ENCODE data around the gene SNAP23. TPM values are rescaled to one million over a fixed set of nuclear protein-coding genes. Genes with fewer than 3 reads are reported as not detected.

The SNAP23 gene
- 100 to 1,000 TPM in 1 of 2 donors, 10 to 100 TPM in 1; 94.3 to 103 TPM for total RNA-seq

GRCh38 chr15:42495361-42496212 is at the start of gene SNAP23:
Gene SNAP23 (plus strand): TSS chr15:42495634. CDS start chr15:42511847, 16,213 bp downstream.

DNA sequence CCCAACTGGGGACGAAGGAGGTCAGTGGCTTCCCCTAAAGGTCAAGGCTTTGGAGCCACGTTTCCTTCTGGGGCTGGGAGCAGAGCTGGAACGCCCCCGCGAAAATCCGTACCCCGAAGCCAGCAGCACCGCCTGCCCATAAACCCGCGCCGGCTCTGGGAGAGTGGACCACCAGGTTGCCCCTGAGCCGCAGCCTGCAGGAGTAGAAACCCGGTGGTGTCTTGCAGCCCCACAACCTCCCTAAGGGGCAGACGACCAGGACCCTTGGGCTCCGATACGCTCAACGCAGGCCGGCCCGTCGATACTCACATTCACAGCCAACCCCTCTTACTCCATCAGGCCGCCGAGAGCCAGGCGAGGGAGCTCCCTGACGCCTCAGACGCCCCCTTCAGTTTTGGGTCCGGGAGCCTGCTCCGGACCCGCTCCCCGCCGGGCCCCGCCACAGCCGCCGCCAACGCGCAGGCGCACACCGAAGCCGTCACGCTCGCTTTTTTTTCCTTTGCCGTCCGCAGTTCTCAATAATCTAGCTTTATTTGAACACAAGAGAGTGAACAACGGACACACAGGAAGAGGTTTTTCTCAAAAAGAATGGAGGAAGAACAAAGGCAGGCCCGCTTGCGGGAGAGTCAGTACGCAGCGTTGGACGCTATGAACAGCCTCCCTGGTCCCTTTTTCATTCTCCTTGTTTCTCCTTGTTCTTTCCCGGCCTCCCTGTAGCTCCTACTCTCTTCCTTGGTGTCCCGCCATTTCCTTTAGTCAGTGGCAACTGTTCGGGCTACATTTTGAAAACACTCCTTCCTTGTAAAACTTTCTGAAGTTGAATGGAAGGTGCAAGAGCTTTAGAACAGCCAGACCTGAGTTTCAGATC is 4.5 kb upstream of the SNAP23 start, which contains the start of gene ZNF106:
Gene ZNF106 (minus strand): TSS at position 471 of the 868 bp plus-strand sequence. CDS start 18,852 bp downstream, outside the sequence.

GRCh38 chr15:42548249-42549031 is 53.0 kb downstream of the SNAP23 start, which contains the start of the genes HAUS2 and LRRC57:
Gene HAUS2 (plus strand): TSS chr15:42548838. CDS start chr15:42548873, 35 bp downstream.
Gene LRRC57 (minus strand): TSS chr15:42548793. CDS start chr15:42548434, 359 bp downstream.

DNA sequence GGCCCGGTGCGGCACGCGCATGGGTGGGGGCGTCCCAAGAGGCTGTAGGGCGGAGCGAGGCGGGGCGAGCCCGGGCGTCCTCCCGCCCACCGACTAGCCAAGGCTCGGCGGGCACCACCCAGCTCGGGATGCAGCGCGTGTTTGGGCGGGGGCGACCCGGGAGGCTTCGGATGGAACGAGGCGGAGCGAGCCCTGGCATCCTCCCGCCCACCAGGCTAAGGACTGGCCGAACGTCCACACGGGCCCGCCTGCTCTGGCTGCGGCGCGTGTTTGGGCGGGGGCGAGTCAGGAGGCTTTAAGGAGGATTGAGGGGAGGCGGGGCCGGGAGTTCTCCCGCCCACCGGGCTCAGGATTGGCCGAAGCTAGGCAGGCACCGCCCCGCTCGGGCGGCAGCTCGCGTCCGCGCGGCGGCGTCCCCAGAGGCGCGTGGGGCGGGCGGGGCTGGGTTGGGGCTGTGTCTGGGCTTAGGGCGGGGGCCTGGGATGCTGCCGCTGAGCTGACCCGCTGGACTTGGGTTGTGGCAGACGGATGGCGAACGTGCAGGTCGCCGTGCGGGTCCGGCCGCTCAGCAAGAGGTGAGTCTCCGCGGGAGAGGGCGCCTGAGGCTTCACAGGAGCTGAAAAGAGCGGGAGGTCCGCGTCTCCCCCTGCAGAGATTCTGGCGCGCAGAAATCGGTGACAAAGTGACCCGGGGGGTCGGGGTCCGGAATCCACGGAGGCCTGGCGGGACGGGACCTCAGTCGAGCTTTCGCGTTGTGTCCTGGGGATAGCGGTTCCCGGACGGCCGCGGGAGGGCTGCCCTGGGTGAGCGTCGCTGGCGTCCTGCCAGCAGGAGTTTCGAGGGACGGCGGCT is 80.0 kb downstream of the SNAP23 start, which contains the start of gene STARD9:
Gene STARD9 (plus strand): TSS at position 419 of the 852 bp plus-strand sequence. CDS start 110 bp downstream, at position 529.

Other genes with a start within 250 kb of the SNAP23 start
- gene GANC, start 222.4 kb upstream of the SNAP23 start, total RNA-seq: 10 to 100 TPM; 38.9 to 42.3 TPM
- 10 to 100 TPM; 83.3 to 94.3 TPM for gene TMEM87A, start 222.2 kb upstream of the SNAP23 start, total RNA-seq
- gene CAPN3, start 136.1 kb upstream of the SNAP23 start, total RNA-seq: 100 to 1,000 TPM; 430 to 720 TPM
- 100 to 1,000 TPM; 174 to 229 TPM for gene ZNF106, start 4.5 kb upstream of the SNAP23 start, total RNA-seq
- gene LRRC57, start 53.2 kb downstream of the SNAP23 start, total RNA-seq: 10 to 100 TPM; 16.2 to 21.6 TPM
- gene HAUS2, start 53.2 kb downstream of the SNAP23 start, total RNA-seq: 10 to 100 TPM; 12.7 to 23.6 TPM
- gene STARD9, start 80.0 kb downstream of the SNAP23 start, total RNA-seq: 1 to 10 TPM; 6.0 to 8.3 TPM
- gene CDAN1, start 241.5 kb downstream of the SNAP23 start, total RNA-seq: 10 to 100 TPM in 1 of 2 donors, 1 to 10 TPM in 1; 8.3 to 11.7 TPM

Measured in melanocyte of skin (primary cell).